Loucy (cell line): ENCODE measurements around the gene PRAC2.

Experiments
- EZH2phosphoT487 ChIP-seq: fragments of 200-600 bp; IDR thresholded peaks from 2 replicates; pipeline ENCODE4 v1.6.1; 2018; ENCODE audit warnings: antibody characterized with exemption, mild to moderate bottlenecking, moderate library complexity, borderline replicate concordance
- TF ChIP-seq, protein P1 (sequence below): fragments of 200-600 bp; sonication (generic); conservative IDR thresholded peaks from 2 replicates; pipeline ENCODE4 v1.5.1; 2014; ENCODE audit warnings: mild to moderate bottlenecking, antibody characterized with exemption, low read length

DNA sequence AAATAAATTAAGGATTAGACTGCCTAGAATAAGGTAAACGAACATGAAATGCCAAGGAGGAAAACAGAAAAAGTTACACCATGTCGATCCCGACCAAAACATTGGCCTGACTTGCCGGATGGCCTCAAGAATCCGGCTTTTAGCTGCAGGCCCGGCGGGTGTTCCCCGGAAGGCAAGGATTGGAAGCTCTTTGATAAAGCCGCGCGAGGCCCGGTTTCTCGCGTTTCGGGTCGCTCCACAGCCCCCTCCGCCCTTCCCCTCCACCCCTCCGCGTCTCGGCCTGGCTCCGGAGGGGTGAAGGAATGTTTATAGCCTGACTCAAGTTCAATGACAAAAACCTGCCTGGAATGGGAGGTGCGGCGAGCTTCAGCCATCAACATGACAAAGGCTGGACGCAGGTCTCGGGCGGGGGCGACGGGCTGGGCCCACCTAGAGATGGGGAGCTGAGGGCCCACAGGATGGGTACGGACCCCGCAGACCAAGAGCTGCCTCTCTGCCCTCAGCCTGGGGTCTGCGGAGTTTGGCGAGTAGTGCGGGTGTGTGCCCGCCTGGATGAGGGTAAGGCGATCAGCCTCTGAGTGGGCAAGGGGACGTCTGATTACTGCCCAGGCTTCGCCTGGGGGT, 3.2 kb upstream of the PRAC2 start:
- TF ChIP-seq, protein P1, sequence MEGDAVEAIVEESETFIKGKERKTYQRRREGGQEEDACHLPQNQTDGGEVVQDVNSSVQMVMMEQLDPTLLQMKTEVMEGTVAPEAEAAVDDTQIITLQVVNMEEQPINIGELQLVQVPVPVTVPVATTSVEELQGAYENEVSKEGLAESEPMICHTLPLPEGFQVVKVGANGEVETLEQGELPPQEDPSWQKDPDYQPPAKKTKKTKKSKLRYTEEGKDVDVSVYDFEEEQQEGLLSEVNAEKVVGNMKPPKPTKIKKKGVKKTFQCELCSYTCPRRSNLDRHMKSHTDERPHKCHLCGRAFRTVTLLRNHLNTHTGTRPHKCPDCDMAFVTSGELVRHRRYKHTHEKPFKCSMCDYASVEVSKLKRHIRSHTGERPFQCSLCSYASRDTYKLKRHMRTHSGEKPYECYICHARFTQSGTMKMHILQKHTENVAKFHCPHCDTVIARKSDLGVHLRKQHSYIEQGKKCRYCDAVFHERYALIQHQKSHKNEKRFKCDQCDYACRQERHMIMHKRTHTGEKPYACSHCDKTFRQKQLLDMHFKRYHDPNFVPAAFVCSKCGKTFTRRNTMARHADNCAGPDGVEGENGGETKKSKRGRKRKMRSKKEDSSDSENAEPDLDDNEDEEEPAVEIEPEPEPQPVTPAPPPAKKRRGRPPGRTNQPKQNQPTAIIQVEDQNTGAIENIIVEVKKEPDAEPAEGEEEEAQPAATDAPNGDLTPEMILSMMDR, result no peak
- no peak for TF ChIP-seq EZH2phosphoT487
